HG02885 (cell line): ENCODE results near the gene PDCD4.

Source experiments
- ATAC-seq: cut with Tn5 transposase; IDR thresholded peaks from one replicate; pipeline ENCODE4 v1.9.1; 2021; ENCODE audit warnings: mild to moderate bottlenecking; ENCODE audit not compliant: unreplicated experiment, poor library complexity

PDCD4 gene

GRCh38 chr10:110841767-110842267 lies 29.9 kb upstream of the PDCD4 start:
- peak; percentile 81 for ATAC-seq

- ATAC-seq, result no peak
These were observed 29.3 kb upstream of the PDCD4 start for GRCh38 chr10:110842326-110842904.

GRCh38 chr10:110843031-110843430 lies 28.7 kb upstream of the PDCD4 start:
- ATAC-seq, result peak; percentile 74

GRCh38 chr10:110843796-110844616 lies 27.7 kb upstream of the PDCD4 start:
- ATAC-seq, result no peak

- no peak for ATAC-seq
These were observed 27.2 kb upstream of the PDCD4 start for GRCh38 chr10:110844617-110844881.

- ATAC-seq, result no peak
These were observed 26.5 kb upstream of the PDCD4 start for GRCh38 chr10:110845192-110845755.

- no peak for ATAC-seq
These were observed 25.7 kb upstream of the PDCD4 start for GRCh38 chr10:110845756-110846620.

GRCh38 chr10:110847374-110847773 lies 24.4 kb upstream of the PDCD4 start:
- ATAC-seq, result no peak

- no peak for ATAC-seq
These were observed 23.6 kb upstream of the PDCD4 start for GRCh38 chr10:110848106-110848505.

- no peak for ATAC-seq
These were observed 21.6 kb upstream of the PDCD4 start for GRCh38 chr10:110850099-110850498.

GRCh38 chr10:110851020-110851612 lies 20.6 kb upstream of the PDCD4 start:
- ATAC-seq, result no peak

GRCh38 chr10:110852255-110852896 lies 19.4 kb upstream of the PDCD4 start:
- ATAC-seq, result peak; percentile 41

GRCh38 chr10:110852947-110853346 lies 18.8 kb upstream of the PDCD4 start:
- peak; percentile 6 for ATAC-seq

GRCh38 chr10:110853921-110854605 lies 17.7 kb upstream of the PDCD4 start:
- ATAC-seq, result no peak

- ATAC-seq, result no peak
These were observed 14.2 kb upstream of the PDCD4 start for GRCh38 chr10:110857265-110858171.

- ATAC-seq, result no peak
These were observed 13.3 kb upstream of the PDCD4 start for GRCh38 chr10:110858297-110858934.

- no peak for ATAC-seq
These were observed 12.3 kb upstream of the PDCD4 start for GRCh38 chr10:110859206-110859972.
